Measurements from ENCODE around the gene CHCHD3.

Gene CHCHD3

GRCh38 chr7:133077394-133077793, 4.5 kb downstream of the CHCHD3 start:
- DNase-seq (ENCODE audit: low spot score), result no peak

GRCh38 chr7:133076142-133076541, 5.7 kb downstream of the CHCHD3 start:
- no peak for DNase-seq (ENCODE audit: low spot score)

- no peak for DNase-seq (ENCODE audit: low spot score)
These were observed 10.4 kb downstream of the CHCHD3 start for GRCh38 chr7:133071506-133071905.

GRCh38 chr7:133070562-133070961, 11.3 kb downstream of the CHCHD3 start:
- no peak for DNase-seq (ENCODE audit: low spot score)

- DNase-seq (ENCODE audit: low spot score), result no peak
These were observed 16.6 kb downstream of the CHCHD3 start for GRCh38 chr7:133065301-133065700.

GRCh38 chr7:133064082-133064820, 17.6 kb downstream of the CHCHD3 start:
- DNase-seq (ENCODE audit: low spot score), result no peak

GRCh38 chr7:133061792-133062191, 20.1 kb downstream of the CHCHD3 start:
- no peak for DNase-seq (ENCODE audit: low spot score)

- DNase-seq (ENCODE audit: low spot score), result no peak
These were observed 20.5 kb downstream of the CHCHD3 start for GRCh38 chr7:133061357-133061756.

GRCh38 chr7:133060004-133060403, 21.9 kb downstream of the CHCHD3 start:
- DNase-seq (ENCODE audit: low spot score), result no peak

- DNase-seq (ENCODE audit: low spot score), result no peak
These were observed 22.6 kb downstream of the CHCHD3 start for GRCh38 chr7:133059263-133059662.

- DNase-seq (ENCODE audit: low spot score), result no peak
These were observed 25.3 kb downstream of the CHCHD3 start for GRCh38 chr7:133056370-133057238.

GRCh38 chr7:133054162-133054840, 27.6 kb downstream of the CHCHD3 start:
- DNase-seq (ENCODE audit: low spot score), result no peak

- DNase-seq (ENCODE audit: low spot score), result peak; percentile 84
These were observed 28.5 kb downstream of the CHCHD3 start for GRCh38 chr7:133053321-133053891.

GRCh38 chr7:133052826-133053225, 29.1 kb downstream of the CHCHD3 start:
- DNase-seq (ENCODE audit: low spot score), result no peak

GRCh38 chr7:133052401-133052756, 29.5 kb downstream of the CHCHD3 start:
- no peak for DNase-seq (ENCODE audit: low spot score)

- no peak for DNase-seq (ENCODE audit: low spot score)
These were observed 30.0 kb downstream of the CHCHD3 start for GRCh38 chr7:133051719-133052400.

- peak; percentile 14 for DNase-seq (ENCODE audit: low spot score)
These were observed 30.8 kb downstream of the CHCHD3 start for GRCh38 chr7:133051066-133051465.

GRCh38 chr7:133050200-133050995, 31.5 kb downstream of the CHCHD3 start:
- no peak for DNase-seq (ENCODE audit: low spot score)

- DNase-seq (ENCODE audit: low spot score), result no peak
These were observed 33.3 kb downstream of the CHCHD3 start for GRCh38 chr7:133048589-133048988.

- DNase-seq (ENCODE audit: low spot score), result no peak
These were observed 34.6 kb downstream of the CHCHD3 start for GRCh38 chr7:133047321-133047720.

All from AG08396 (cell line).